Ishikawa (cell line): Measurements from ENCODE around the gene ARSJ.

Experiments used
- CEBPB ChIP-seq: IDR thresholded peaks from 2 replicates; pipeline ENCODE4 v1.6.1; 2012
- CREB1 ChIP-seq: IDR thresholded peaks from 2 replicates; pipeline ENCODE4 v1.6.1; 2012; ENCODE audit warnings: low read depth
- EGR1 ChIP-seq: IDR thresholded peaks from 2 replicates; pipeline ENCODE4 v1.6.1; 2012
- EP300 ChIP-seq: IDR thresholded peaks from 2 replicates; pipeline ENCODE4 v1.6.1; 2012; ENCODE audit warnings: borderline replicate concordance
- FOXM1 ChIP-seq: IDR thresholded peaks from 2 replicates; pipeline ENCODE4 v1.6.1; 2012; ENCODE audit warnings: low read depth, borderline replicate concordance
- MAX ChIP-seq: IDR thresholded peaks from 2 replicates; pipeline ENCODE4 v1.6.1; 2012
- NFIC ChIP-seq: IDR thresholded peaks from 2 replicates; pipeline ENCODE4 v1.6.1; 2012
- RAD21 ChIP-seq: IDR thresholded peaks from 2 replicates; pipeline ENCODE4 v1.6.1; 2012; ENCODE audit warnings: low read depth
- REST ChIP-seq: IDR thresholded peaks from 2 replicates; pipeline ENCODE4 v1.6.1; 2012; ENCODE audit warnings: low read depth, mild to moderate bottlenecking
- TAF1 ChIP-seq: IDR thresholded peaks from 2 replicates; pipeline ENCODE4 v1.6.1; 2012; ENCODE audit warnings: low read depth, mild to moderate bottlenecking
- TCF12 ChIP-seq: IDR thresholded peaks from 2 replicates; pipeline ENCODE4 v1.6.1; 2012; ENCODE audit warnings: low read depth
- TEAD4 ChIP-seq: IDR thresholded peaks from 2 replicates; pipeline ENCODE4 v1.6.1; 2012
- YY1 ChIP-seq: IDR thresholded peaks from 2 replicates; pipeline ENCODE4 v1.6.1; 2012; ENCODE audit warnings: low read depth
- ZBTB7A ChIP-seq: IDR thresholded peaks from 2 replicates; pipeline ENCODE4 v1.6.1; 2012; ENCODE audit warnings: low read depth
- TF ChIP-seq, protein P1 (sequence below): IDR thresholded peaks from 2 replicates; pipeline ENCODE4 v1.6.1; 2012

ARSJ gene

DNA sequence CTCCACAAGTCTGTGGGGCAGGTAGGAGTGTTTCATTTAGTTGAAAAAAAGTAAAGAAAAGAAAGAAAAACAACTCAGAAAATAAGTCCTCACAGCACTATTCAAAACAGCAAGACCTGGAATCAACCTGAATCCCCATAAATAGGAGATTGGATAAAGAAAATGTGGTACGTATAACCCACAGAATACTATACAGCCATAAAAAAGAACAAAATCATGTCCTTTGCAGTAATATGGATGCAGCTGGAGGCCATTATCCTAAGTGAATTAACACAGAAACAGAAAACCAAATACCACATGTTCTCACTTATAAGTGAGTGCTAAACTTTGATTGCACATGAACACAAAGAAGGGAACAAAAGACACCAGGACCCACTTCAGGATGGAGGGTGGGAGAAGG is 71.9 kb downstream of the ARSJ start:
- no peak for TF ChIP-seq REST
- TF ChIP-seq EGR1, result no peak
- TF ChIP-seq CREB1, result no peak
- no peak for TF ChIP-seq RAD21
- no peak for TF ChIP-seq NFIC
- no peak for TF ChIP-seq FOXM1
- TF ChIP-seq EP300, result no peak
- no peak for TF ChIP-seq TCF12
- TF ChIP-seq YY1, result no peak
- no peak for TF ChIP-seq TEAD4
- no peak for TF ChIP-seq CEBPB
- TF ChIP-seq MAX, result no peak
- TF ChIP-seq ZBTB7A, result no peak
- TF ChIP-seq, protein P1, sequence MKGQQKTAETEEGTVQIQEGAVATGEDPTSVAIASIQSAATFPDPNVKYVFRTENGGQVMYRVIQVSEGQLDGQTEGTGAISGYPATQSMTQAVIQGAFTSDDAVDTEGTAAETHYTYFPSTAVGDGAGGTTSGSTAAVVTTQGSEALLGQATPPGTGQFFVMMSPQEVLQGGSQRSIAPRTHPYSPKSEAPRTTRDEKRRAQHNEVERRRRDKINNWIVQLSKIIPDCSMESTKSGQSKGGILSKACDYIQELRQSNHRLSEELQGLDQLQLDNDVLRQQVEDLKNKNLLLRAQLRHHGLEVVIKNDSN, result no peak

GRCh38 chr4:113905301-113905700 is 74.1 kb downstream of the ARSJ start:
- no peak for TF ChIP-seq YY1
- TF ChIP-seq REST, result no peak
- no peak for TF ChIP-seq CEBPB
- TF ChIP-seq TCF12, result no peak
- TF ChIP-seq EGR1, result no peak
- no peak for TF ChIP-seq TEAD4
- TF ChIP-seq, protein P1, result no peak
- no peak for TF ChIP-seq ZBTB7A
- no peak for TF ChIP-seq EP300
- no peak for TF ChIP-seq FOXM1
- TF ChIP-seq RAD21, result no peak
- no peak for TF ChIP-seq MAX
- TF ChIP-seq NFIC, result no peak
- no peak for TF ChIP-seq CREB1
- TF ChIP-seq TAF1, result no peak

DNA sequence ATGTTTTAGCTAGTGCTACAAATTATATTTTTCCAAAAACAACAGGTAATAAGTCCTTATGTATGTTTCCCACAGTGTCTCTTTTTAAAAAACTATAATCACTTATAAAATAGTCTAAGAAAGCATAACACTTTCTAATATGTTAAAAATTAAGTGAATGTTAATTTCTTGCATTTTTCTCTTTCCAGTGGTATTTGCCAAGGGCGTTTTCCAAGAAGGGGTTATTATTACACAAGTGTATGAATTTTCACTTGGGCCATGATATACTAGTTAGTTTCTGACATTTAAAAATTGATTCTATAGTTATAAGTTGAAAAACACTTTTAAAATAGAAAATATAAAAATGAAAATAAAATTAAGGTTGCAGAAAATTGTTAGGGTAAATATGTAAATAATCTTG is 74.6 kb downstream of the ARSJ start:
- TF ChIP-seq MAX (no peak), TEAD4 (no peak), NFIC (no peak), YY1 (no peak), ZBTB7A (no peak), REST (no peak), CREB1 (no peak), EP300 (no peak), RAD21 (no peak), FOXM1 (no peak), CEBPB (no peak), TCF12 (no peak), TAF1 (no peak), EGR1 (no peak)
- TF ChIP-seq, protein P1, result no peak
